GM19328 (cell line): ENCODE measurements around the gene ESPL1.
"Not testable (repeated sequence)": the region's sequence is repeated elsewhere in the genome, so short reads cannot be mapped to it uniquely, and the experiment has no call there.

Experiments used
- ATAC-seq: cut with Tn5 transposase; IDR thresholded peaks from one replicate; pipeline ENCODE4 v1.9.1; 2021; ENCODE audit warnings: mild to moderate bottlenecking, moderate library complexity; ENCODE audit not compliant: unreplicated experiment

The ESPL1 gene

GRCh38 chr12:53297106-53297505 lies 29.0 kb downstream of the ESPL1 start:
- not testable (repeated sequence) for ATAC-seq

- no peak for ATAC-seq
Observed at GRCh38 chr12:53298164-53298563, 30.1 kb downstream of the ESPL1 start.

GRCh38 chr12:53299101-53299453 lies 31.0 kb downstream of the ESPL1 start:
- ATAC-seq, result no peak

- peak; percentile 68 for ATAC-seq
Observed at GRCh38 chr12:53299454-53300180, 31.5 kb downstream of the ESPL1 start, which contains the start of gene MYG1. Gene MYG1, plus strand, starts transcription at chr12:53299695. Its CDS starts 43 bp downstream, at chr12:53299738.

GRCh38 chr12:53300187-53300586 lies 32.1 kb downstream of the ESPL1 start:
- no peak for ATAC-seq

GRCh38 chr12:53302903-53303302 lies 34.8 kb downstream of the ESPL1 start:
- ATAC-seq, result no peak

- ATAC-seq, result no peak
Observed at GRCh38 chr12:53306826-53307225, 38.7 kb downstream of the ESPL1 start.

GRCh38 chr12:53308276-53308675 lies 40.2 kb downstream of the ESPL1 start:
- no peak for ATAC-seq

GRCh38 chr12:53313996-53314395 lies 45.9 kb downstream of the ESPL1 start:
- ATAC-seq, result no peak

GRCh38 chr12:53320352-53321195 lies 52.5 kb downstream of the ESPL1 start:
- ATAC-seq, result no peak

- peak; percentile 25 for ATAC-seq
Observed at GRCh38 chr12:53324113-53324778, 56.1 kb downstream of the ESPL1 start.

GRCh38 chr12:53324779-53325510 lies 56.8 kb downstream of the ESPL1 start:
- ATAC-seq, result peak; percentile 41

- ATAC-seq, result no peak
Observed at GRCh38 chr12:53325511-53326061, 57.5 kb downstream of the ESPL1 start.

GRCh38 chr12:53326460-53327185 lies 58.5 kb downstream of the ESPL1 start:
- ATAC-seq, result no peak

- ATAC-seq, result no peak
Observed at GRCh38 chr12:53327435-53328042, 59.4 kb downstream of the ESPL1 start.

GRCh38 chr12:53328043-53328435 lies 59.9 kb downstream of the ESPL1 start:
- ATAC-seq, result no peak

GRCh38 chr12:53330671-53331070 lies 62.6 kb downstream of the ESPL1 start:
- no peak for ATAC-seq

- ATAC-seq, result not testable (repeated sequence)
Observed at GRCh38 chr12:53332339-53332738, 64.2 kb downstream of the ESPL1 start.

GRCh38 chr12:53332744-53333143 lies 64.6 kb downstream of the ESPL1 start:
- no peak for ATAC-seq
